K562 (cell line): ENCODE results near the gene ACADVL. TPM values are rescaled to one million over a fixed set of nuclear protein-coding genes. Genes with fewer than 3 reads are reported as not detected.

ENCODE experiments used
- CHD2 ChIP-seq: IDR thresholded peaks from 2 replicates; pipeline ENCODE4 v1.6.1; 2011; ENCODE audit warnings: low read depth, low read length
- GATA2 ChIP-seq: sonication (generic); formaldehyde crosslinking; IDR thresholded peaks from 2 replicates; pipeline ENCODE4 v1.4.0; 2020; ENCODE audit warnings: mild to moderate bottlenecking, missing genetic modification reagents
- HMG20A ChIP-seq: fragments of 450-650 bp; formaldehyde crosslinking; conservative IDR thresholded peaks from 2 replicates; pipeline ENCODE4 v1.4.0; 2020; ENCODE audit warnings: mild to moderate bottlenecking, mixed read lengths
- MAZ ChIP-seq, 2 experiments: fragments of 450-650 bp in 1 of 2; sonication (generic) in 1 of 2; formaldehyde crosslinking; IDR thresholded peaks in 1 of 2; conservative IDR thresholded peaks in 1 of 2; 2 replicates each; pipeline versions ENCODE4 v1.4.0 to v1.5.0; 2020; ENCODE audit warnings: mild to moderate bottlenecking in 1 of 2, missing genetic modification reagents in 1 of 2
- MYC ChIP-seq, 2 experiments: fragments of 250-450 bp in 1 of 2; sonication (Bioruptor Pico) in 1 of 2; IDR thresholded peaks; 2 replicates each; pipeline versions ENCODE4 v1.5.1 to v1.6.1; 2012 to 2021; ENCODE audit warnings: low read depth in 2 of 2, borderline replicate concordance in 1 of 2, improper control_type of control experiment in 1 of 2, low read length in 1 of 2, mild to moderate bottlenecking in 1 of 2, moderate library complexity in 1 of 2
- RB1 ChIP-seq: fragments of 450-650 bp; IDR thresholded peaks from 2 replicates; pipeline ENCODE4 v1.6.1; 2017; ENCODE audit warnings: low read depth, mild to moderate bottlenecking
- SRSF9 ChIP-seq: fragments of 200-400 bp; formaldehyde crosslinking; IDR thresholded peaks from 2 replicates; pipeline ENCODE4 v1.6.1; 2017; ENCODE audit warnings: low read depth, low read length, borderline replicate concordance
- TCF7L2 ChIP-seq: fragments of 150-350 bp; IDR thresholded peaks from 2 replicates; pipeline ENCODE4 v1.6.1; 2016; ENCODE audit warnings: low read depth, mild to moderate bottlenecking, low read length, moderate library complexity
- ZNF384 ChIP-seq: IDR thresholded peaks from 2 replicates; pipeline ENCODE4 v1.6.1; 2012; ENCODE audit warnings: low read depth, low read length, improper control_type of control experiment
- polyA plus RNA-seq, 8 experiments: library from polyadenylated mRNA; depleted of rRNA in 4 of 8; stranded (reverse) in 5 of 8; unstranded in 3 of 8; fragments of >200 nt; fragmentation: Nextera tagmentation in 2 of 8; fragmentation: Illumina TruSeq in 1 of 8; extraction: Ambion mirVana in 2 of 8; extraction: Trizol in 1 of 8; gene quantifications; 2 replicates each; pipeline versions ENCODE4 v1.2.1 to v1.2.3, GENCODE V29; 2011 to 2014; ENCODE audit warnings: inconsistent platforms in 1 of 8, missing spikeins in 1 of 8
- total RNA-seq, 7 experiments: library from RNA; depleted of rRNA in 6 of 7; stranded (reverse); fragments of >200 nt in 6 of 7; fragmentation: Illumina TruSeq in 2 of 7; extraction: Trizol in 2 of 7; gene quantifications; 2 replicates each; pipeline versions ENCODE4 v1.2.1 to v1.2.3, GENCODE V29; 2011 to 2021; ENCODE audit warnings: low replicate concordance in 1 of 7
- TF ChIP-seq, protein P1 (sequence below): fragments of 450-650 bp; formaldehyde crosslinking; conservative IDR thresholded peaks from 2 replicates; pipeline ENCODE4 v1.4.0; 2022; ENCODE audit warnings: mild to moderate bottlenecking, missing genetic modification characterization
- TF ChIP-seq, protein P2 (sequence below): fragments of 250-450 bp; sonication (Bioruptor Pico); IDR thresholded peaks from 2 replicates; pipeline ENCODE4 v1.5.1; 2021; ENCODE audit warnings: mild to moderate bottlenecking
- TF ChIP-seq, protein P3 (sequence below): conservative IDR thresholded peaks from 2 replicates; pipeline ENCODE4 v1.6.1; 2011; ENCODE audit warnings: low read depth, mild to moderate bottlenecking, low read length; ENCODE audit not compliant: control insufficient read depth
- TF ChIP-seq, protein P4 (sequence below), 2 experiments: IDR thresholded peaks; 2 replicates each; pipeline ENCODE4 v1.6.1; 2011; ENCODE audit warnings: borderline replicate concordance in 1 of 2, control low read depth in 1 of 2, low read depth in 1 of 2, low read length in 1 of 2, mild to moderate bottlenecking in 1 of 2, mixed read lengths in 1 of 2, moderate library complexity in 1 of 2; ENCODE audit not compliant: insufficient read depth in 1 of 2, insufficient read length in 1 of 2, poor library complexity in 1 of 2, severe bottlenecking in 1 of 2; ENCODE audit errors: extremely low read depth in 1 of 2
- TF ChIP-seq, protein P5 (sequence below): sonication (generic); formaldehyde crosslinking; IDR thresholded peaks from 2 replicates; pipeline ENCODE4 v1.8.1; 2023; ENCODE audit warnings: missing genetic modification reagents, mild to moderate bottlenecking, borderline replicate concordance

ACADVL gene
- total and polyA plus RNA-seq, 9 of the 15 experiments (the other 6 are each of a cell fraction or from before 2014, with no cell fraction given): 25.5 to 449 (median 214) TPM

DNA sequence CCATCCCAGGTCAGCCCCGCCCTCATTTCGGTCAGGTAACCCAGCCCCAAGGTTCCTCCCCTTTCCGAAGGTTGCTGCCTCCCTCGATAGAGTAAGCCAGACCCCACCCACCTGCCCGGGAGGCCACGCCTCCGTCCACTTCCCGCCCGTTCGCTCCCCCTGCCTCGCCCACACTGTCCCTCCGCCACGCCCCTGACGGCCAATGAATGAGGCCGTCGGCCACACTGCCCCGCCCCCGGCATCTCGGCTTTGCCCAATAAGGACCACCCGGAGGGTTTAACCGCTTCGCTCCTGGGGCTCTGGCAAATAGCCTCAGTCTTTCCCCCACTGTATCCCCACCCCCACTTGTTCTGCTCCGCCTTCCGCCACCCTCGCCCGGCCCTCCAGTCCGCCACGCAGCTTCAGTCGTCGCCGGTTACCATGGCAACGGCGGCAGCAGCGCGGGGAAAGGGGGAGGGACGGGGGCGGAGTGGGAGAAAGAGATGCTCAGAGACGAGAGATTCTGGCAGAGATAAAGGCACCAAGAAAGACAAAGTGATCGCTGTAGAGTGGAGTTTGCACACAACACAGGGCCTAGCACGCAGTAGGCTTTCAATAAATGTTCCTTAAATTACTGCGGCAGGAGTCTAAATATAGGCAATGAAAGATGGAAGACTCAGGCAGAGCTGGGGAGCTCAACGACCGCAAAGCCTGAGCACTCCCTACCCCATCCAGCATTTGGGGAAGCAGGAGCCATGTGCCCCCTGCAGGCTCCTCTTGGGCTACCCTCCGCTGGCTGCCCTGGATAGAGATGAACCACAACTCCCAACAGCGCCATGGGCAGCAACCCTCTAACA, 5.2 kb upstream of the ACADVL start (continued):
- peak; percentile 63 for TF ChIP-seq GATA2 (CRISPR knock-in tag)
- TF ChIP-seq SRSF9: no peak
- peak; percentile 20; the same call in 1 of the 2 replicates for TF ChIP-seq RB1
- TF ChIP-seq, protein P1, sequence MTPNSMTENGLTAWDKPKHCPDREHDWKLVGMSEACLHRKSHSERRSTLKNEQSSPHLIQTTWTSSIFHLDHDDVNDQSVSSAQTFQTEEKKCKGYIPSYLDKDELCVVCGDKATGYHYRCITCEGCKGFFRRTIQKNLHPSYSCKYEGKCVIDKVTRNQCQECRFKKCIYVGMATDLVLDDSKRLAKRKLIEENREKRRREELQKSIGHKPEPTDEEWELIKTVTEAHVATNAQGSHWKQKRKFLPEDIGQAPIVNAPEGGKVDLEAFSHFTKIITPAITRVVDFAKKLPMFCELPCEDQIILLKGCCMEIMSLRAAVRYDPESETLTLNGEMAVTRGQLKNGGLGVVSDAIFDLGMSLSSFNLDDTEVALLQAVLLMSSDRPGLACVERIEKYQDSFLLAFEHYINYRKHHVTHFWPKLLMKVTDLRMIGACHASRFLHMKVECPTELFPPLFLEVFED (CRISPR knock-in tag): 0 out of 2 replicates have a peak, but pooled peaks have one; percentile 8
- TF ChIP-seq ZNF384: no peak
- TF ChIP-seq, protein P2, sequence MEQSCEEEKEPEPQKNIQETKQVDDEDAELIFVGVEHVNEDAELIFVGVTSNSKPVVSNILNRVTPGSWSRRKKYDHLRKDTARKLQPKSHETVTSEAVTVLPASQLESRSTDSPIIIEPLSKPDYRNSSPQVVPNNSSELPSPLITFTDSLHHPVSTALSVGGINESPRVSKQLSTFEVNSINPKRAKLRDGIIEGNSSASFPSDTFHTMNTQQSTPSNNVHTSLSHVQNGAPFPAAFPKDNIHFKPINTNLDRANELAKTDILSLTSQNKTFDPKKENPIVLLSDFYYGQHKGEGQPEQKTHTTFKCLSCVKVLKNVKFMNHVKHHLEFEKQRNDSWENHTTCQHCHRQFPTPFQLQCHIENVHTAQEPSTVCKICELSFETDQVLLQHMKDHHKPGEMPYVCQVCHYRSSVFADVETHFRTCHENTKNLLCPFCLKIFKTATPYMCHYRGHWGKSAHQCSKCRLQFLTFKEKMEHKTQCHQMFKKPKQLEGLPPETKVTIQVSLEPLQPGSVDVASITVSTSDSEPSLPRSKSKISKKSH (CRISPR knock-in tag): no peak
- peak; percentile 19 to 34; a peak in 1 of 4 replicates for TF ChIP-seq MAZ (CRISPR knock-in tag; conservative IDR thresholded peaks at IDR 0.05 in 1 of 2, IDR thresholded peaks at IDR 0.05 in 1 of 2)
- TF ChIP-seq TCF7L2: no peak
- TF ChIP-seq, protein P3, sequence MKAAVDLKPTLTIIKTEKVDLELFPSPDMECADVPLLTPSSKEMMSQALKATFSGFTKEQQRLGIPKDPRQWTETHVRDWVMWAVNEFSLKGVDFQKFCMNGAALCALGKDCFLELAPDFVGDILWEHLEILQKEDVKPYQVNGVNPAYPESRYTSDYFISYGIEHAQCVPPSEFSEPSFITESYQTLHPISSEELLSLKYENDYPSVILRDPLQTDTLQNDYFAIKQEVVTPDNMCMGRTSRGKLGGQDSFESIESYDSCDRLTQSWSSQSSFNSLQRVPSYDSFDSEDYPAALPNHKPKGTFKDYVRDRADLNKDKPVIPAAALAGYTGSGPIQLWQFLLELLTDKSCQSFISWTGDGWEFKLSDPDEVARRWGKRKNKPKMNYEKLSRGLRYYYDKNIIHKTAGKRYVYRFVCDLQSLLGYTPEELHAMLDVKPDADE: peak; percentile 93
- peak; percentile 66; the same call in 1 of the 2 replicates for TF ChIP-seq MYC (IDR thresholded peaks at IDR 0.05; ENCODE audit: low read depth, low read length)
- TF ChIP-seq MYC (CRISPR knock-in tag; IDR thresholded peaks at IDR 0.05; ENCODE audit: borderline replicate concordance, low read depth): no peak
- no peak for TF ChIP-seq HMG20A (CRISPR knock-in tag)
- 0 out of 2 replicates have a peak, but pooled peaks have one; percentile 21 for TF ChIP-seq CHD2
- TF ChIP-seq, protein P4, sequence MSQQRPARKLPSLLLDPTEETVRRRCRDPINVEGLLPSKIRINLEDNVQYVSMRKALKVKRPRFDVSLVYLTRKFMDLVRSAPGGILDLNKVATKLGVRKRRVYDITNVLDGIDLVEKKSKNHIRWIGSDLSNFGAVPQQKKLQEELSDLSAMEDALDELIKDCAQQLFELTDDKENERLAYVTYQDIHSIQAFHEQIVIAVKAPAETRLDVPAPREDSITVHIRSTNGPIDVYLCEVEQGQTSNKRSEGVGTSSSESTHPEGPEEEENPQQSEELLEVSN (IDR thresholded peaks at IDR 0.05; ENCODE audit: borderline replicate concordance in 1 of 2, extremely low read depth in 1 of 2, insufficient read depth in 1 of 2, insufficient read length in 1 of 2, low read depth in 1 of 2, low read length in 1 of 2, poor library complexity in 1 of 2, severe bottlenecking in 1 of 2): peak; percentile 21 to 61
- TF ChIP-seq, protein P5, sequence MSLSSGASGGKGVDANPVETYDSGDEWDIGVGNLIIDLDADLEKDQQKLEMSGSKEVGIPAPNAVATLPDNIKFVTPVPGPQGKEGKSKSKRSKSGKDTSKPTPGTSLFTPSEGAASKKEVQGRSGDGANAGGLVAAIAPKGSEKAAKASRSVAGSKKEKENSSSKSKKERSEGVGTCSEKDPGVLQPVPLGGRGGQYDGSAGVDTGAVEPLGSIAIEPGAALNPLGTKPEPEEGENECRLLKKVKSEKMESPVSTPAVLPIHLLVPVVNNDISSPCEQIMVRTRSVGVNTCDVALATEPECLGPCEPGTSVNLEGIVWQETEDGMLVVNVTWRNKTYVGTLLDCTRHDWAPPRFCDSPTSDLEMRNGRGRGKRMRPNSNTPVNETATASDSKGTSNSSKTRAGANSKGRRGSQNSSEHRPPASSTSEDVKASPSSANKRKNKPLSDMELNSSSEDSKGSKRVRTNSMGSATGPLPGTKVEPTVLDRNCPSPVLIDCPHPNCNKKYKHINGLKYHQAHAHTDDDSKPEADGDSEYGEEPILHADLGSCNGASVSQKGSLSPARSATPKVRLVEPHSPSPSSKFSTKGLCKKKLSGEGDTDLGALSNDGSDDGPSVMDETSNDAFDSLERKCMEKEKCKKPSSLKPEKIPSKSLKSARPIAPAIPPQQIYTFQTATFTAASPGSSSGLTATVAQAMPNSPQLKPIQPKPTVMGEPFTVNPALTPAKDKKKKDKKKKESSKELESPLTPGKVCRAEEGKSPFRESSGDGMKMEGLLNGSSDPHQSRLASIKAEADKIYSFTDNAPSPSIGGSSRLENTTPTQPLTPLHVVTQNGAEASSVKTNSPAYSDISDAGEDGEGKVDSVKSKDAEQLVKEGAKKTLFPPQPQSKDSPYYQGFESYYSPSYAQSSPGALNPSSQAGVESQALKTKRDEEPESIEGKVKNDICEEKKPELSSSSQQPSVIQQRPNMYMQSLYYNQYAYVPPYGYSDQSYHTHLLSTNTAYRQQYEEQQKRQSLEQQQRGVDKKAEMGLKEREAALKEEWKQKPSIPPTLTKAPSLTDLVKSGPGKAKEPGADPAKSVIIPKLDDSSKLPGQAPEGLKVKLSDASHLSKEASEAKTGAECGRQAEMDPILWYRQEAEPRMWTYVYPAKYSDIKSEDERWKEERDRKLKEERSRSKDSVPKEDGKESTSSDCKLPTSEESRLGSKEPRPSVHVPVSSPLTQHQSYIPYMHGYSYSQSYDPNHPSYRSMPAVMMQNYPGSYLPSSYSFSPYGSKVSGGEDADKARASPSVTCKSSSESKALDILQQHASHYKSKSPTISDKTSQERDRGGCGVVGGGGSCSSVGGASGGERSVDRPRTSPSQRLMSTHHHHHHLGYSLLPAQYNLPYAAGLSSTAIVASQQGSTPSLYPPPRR (CRISPR knock-in tag): peak; percentile 30; the same call in 1 of the 2 replicates
